Measurements from ENCODE around the gene DCTN4.

DNA sequence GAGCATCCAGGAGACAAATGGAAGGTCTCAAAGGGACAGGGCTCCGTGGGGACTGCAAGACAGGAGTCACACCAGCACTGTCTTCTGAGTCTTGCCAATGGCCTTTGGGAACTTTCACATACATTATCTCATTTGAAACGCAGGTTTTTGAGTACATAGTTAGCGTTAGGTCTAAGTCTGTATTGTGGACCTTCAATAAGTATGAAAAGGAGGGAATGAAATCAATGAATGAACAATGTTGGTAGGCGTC lies 442 bp upstream of the DCTN4 start:
- TF ChIP-seq, protein P1, sequence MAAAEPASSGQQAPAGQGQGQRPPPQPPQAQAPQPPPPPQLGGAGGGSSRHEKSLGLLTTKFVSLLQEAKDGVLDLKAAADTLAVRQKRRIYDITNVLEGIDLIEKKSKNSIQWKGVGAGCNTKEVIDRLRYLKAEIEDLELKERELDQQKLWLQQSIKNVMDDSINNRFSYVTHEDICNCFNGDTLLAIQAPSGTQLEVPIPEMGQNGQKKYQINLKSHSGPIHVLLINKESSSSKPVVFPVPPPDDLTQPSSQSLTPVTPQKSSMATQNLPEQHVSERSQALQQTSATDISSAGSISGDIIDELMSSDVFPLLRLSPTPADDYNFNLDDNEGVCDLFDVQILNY (CRISPR knock-in tag; IDR thresholded peaks at IDR 0.05), result no peak
- TF ChIP-seq DPF2 (IDR thresholded peaks at IDR 0.05) (no peak), TRIM28 (IDR thresholded peaks at IDR 0.05) (no peak)
